Keratinocyte (primary cell): ENCODE measurements around the gene GLRX2. TPM values are rescaled to one million over a fixed set of nuclear protein-coding genes. Genes with fewer than 3 reads are reported as not detected.

Experiments used
- DNase-seq: peaks from one replicate; pipeline ENCODE4 v3.0.0-alpha.2; 2011; ENCODE audit warnings: low read depth, missing footprints, low spot score
- FAIRE-seq: peaks from 2 replicates; lab custom pipeline; 2011; peaks lifted over from hg19 to GRCh38; lab: Jason Lieb, UNC
- H2AFZ ChIP-seq: 2 replicates; pipeline ENCODE4 v1.6.0; 2012; ENCODE audit warnings: low read length, control low read depth, inconsistent platforms; ENCODE audit not compliant: control insufficient read depth
- H3K27ac ChIP-seq: 2 replicates; pipeline ENCODE4 v1.5.1; 2011; ENCODE audit warnings: low read length; ENCODE audit not compliant: control insufficient read depth, insufficient read depth
- H3K27me3 ChIP-seq: 3 replicates; pipeline ENCODE4 v1.6.0; 2011; ENCODE audit warnings: low read length; ENCODE audit not compliant: control insufficient read depth, insufficient read depth; ENCODE audit errors: extremely low read depth
- H3K36me3 ChIP-seq, 2 experiments: 2 replicates in 1 of 2; 3 replicates in 1 of 2; pipeline ENCODE4 v1.5.1; 2011; ENCODE audit warnings: low read length in 2 of 2, mild to moderate bottlenecking in 1 of 2; ENCODE audit not compliant: control insufficient read depth in 2 of 2, insufficient read depth in 2 of 2; ENCODE audit errors: extremely low read depth in 1 of 2
- H3K4me1 ChIP-seq: 3 replicates; pipeline ENCODE4 v1.5.1; 2011; ENCODE audit warnings: low read length; ENCODE audit not compliant: control insufficient read depth, insufficient read depth; ENCODE audit errors: extremely low read depth
- H3K4me2 ChIP-seq: 3 replicates; pipeline ENCODE4 v1.6.0; 2011; ENCODE audit warnings: low read depth, low read length; ENCODE audit not compliant: control insufficient read depth, insufficient read depth; ENCODE audit errors: extremely low read depth
- H3K4me3 ChIP-seq, 3 experiments: fragments of 200-600 bp in 1 of 3; sonication (generic) in 1 of 3; 2 replicates in 2 of 3; 3 replicates in 1 of 3; pipeline ENCODE4 v1.5.1; 2011 to 2016; ENCODE audit warnings: low read length in 3 of 3, mild to moderate bottlenecking in 3 of 3, control low read depth in 2 of 3, inconsistent platforms in 1 of 3, low read depth in 1 of 3, mixed read lengths in 1 of 3, mixed run types in 1 of 3, moderate library complexity in 1 of 3; ENCODE audit not compliant: control insufficient read depth in 2 of 3, insufficient read depth in 2 of 3; ENCODE audit errors: extremely low read depth in 1 of 3
- H3K79me2 ChIP-seq: 2 replicates; pipeline ENCODE4 v1.6.0; 2012; ENCODE audit warnings: low read length; ENCODE audit not compliant: control insufficient read depth, insufficient read depth
- H3K9ac ChIP-seq: 3 replicates; pipeline ENCODE4 v1.6.0; 2011; ENCODE audit warnings: low read length; ENCODE audit not compliant: control insufficient read depth, insufficient read depth; ENCODE audit errors: extremely low read depth
- H3K9me1 ChIP-seq: 3 replicates; pipeline ENCODE4 v1.6.0; 2011; ENCODE audit warnings: low read length; ENCODE audit not compliant: control insufficient read depth, insufficient read depth; ENCODE audit errors: extremely low read depth
- H3K9me3 ChIP-seq: 2 replicates; pipeline ENCODE4 v1.5.1; 2012; ENCODE audit warnings: low read depth, low read length; ENCODE audit not compliant: control insufficient read depth
- H4K20me1 ChIP-seq: 3 replicates; pipeline ENCODE4 v1.6.0; 2011; ENCODE audit warnings: low read length; ENCODE audit not compliant: control insufficient read depth, insufficient read depth; ENCODE audit errors: extremely low read depth
- EZH2 ChIP-seq: IDR thresholded peaks from one replicate; pipeline ENCODE4 v1.6.1; 2012; ENCODE audit warnings: inconsistent platforms, mild to moderate bottlenecking, low read length, moderate library complexity
- dilution Hi-C: fragments of 300-500 bp; cut with MboI; formaldehyde crosslinking; loops from one replicate; pipeline ENCODE4 v1.7.0; 2020; ENCODE audit warnings: low sequenced_read_pairs; ENCODE audit not compliant: extremely low pct_ligation_motif_present
- polyA plus RNA-seq, 5 experiments: library from polyadenylated mRNA; depleted of rRNA in 3 of 5; stranded (reverse) in 3 of 5; stranded (forward) in 1 of 5; unstranded in 1 of 5; fragments of >200 nt; gene quantifications; 1 replicate in 1 of 5; 2 replicates in 3 of 5; 3 replicates in 1 of 5; pipeline versions ENCODE4 v1.2.1 to v1.2.3, GENCODE V29; 2011 to 2012; ENCODE audit warnings: missing spikeins in 2 of 5, low read depth in 1 of 5, low replicate concordance in 1 of 5
- TF ChIP-seq, protein P1 (sequence below), 3 experiments: IDR thresholded peaks in 1 of 3; conservative IDR thresholded peaks in 1 of 3; optimal IDR thresholded peaks in 1 of 3; 2 replicates in 2 of 3; 3 replicates in 1 of 3; pipeline versions ENCODE3 to v1.5.1; 2011; ENCODE audit warnings: low read length in 3 of 3, mild to moderate bottlenecking in 3 of 3, moderate library complexity in 2 of 3, control low read depth in 1 of 3, inconsistent platforms in 1 of 3; ENCODE audit not compliant: insufficient read depth in 2 of 3; ENCODE audit errors: extremely low read depth in 1 of 3

Gene GLRX2
- polyA plus RNA-seq, 1 donor (not counting 4 experiments of a cell fraction or from before 2014, with no cell fraction given) = 29.2 TPM

DNA sequence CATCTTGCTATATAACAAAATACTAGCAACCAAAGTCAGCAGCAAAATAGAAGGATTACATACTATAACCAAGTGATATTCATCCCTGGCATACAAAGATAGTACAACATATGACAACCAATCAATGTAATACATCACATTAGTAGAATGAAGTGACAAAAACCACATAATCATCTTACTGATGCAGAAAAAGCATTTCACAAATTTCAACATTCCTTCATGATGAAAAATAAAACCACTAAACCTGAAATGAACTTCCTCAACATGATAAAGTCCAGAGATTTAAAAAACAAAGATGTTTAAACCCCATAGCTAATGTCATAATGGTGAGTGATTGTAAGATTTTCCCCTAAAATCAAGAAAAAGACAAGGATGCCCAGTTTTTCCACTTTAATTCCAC lies 27.2 kb downstream of the GLRX2 start:
- TF ChIP-seq EZH2 = no peak
- TF ChIP-seq, protein P1, sequence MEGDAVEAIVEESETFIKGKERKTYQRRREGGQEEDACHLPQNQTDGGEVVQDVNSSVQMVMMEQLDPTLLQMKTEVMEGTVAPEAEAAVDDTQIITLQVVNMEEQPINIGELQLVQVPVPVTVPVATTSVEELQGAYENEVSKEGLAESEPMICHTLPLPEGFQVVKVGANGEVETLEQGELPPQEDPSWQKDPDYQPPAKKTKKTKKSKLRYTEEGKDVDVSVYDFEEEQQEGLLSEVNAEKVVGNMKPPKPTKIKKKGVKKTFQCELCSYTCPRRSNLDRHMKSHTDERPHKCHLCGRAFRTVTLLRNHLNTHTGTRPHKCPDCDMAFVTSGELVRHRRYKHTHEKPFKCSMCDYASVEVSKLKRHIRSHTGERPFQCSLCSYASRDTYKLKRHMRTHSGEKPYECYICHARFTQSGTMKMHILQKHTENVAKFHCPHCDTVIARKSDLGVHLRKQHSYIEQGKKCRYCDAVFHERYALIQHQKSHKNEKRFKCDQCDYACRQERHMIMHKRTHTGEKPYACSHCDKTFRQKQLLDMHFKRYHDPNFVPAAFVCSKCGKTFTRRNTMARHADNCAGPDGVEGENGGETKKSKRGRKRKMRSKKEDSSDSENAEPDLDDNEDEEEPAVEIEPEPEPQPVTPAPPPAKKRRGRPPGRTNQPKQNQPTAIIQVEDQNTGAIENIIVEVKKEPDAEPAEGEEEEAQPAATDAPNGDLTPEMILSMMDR (optimal IDR thresholded peaks at IDR 0.05 in 1 of 3, IDR thresholded peaks at IDR 0.05 in 1 of 3, conservative IDR thresholded peaks at IDR 0.05 in 1 of 3; ENCODE audit: extremely low read depth in 1 of 3, insufficient read depth in 2 of 3, low read length in 3 of 3) = no peak
- Histone ChIP-seq H3K27ac (no peak overlapping the region), H3K4me1 (no peaks in the 10 kb centered on the region), H3K4me2 (no peak overlapping the region), H3K79me2 (peaks cover 4% of the 10 kb centered on the region), H3K27me3 (no peaks in the 10 kb centered on the region), H4K20me1 (no peaks in the 10 kb centered on the region), H3K36me3 (peaks cover 3 to 11% of the 10 kb centered on the region in 2 experiments), H3K9ac (no peak overlapping the region), H3K9me1 (no peaks in the 10 kb centered on the region), H3K4me3 (no peak overlapping the region), H2AFZ (no peak overlapping the region), H3K9me3 (no peaks in the 10 kb centered on the region)
- FAIRE-seq (no peak), DNase-seq (no peak)
- dilution Hi-C loops = no loop called here

DNA sequence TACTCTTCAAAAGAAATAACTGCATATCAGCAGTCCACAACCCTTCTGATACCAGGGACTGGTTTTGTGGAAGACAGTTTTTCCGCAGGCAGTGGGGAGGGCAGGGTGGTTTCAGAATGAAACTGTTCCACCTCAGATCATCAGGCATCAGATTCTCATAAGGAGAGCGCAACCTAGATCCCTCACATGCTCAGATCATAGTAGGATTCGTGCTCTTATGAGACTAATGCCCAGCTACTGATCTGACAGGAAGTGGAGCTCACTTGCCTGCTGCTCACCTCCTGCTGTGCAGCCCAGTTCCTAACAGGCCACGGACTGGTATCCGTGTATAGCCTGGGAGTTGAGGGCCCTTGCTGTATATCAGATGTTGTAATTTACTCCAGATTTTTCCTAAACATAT lies 34.3 kb downstream of the GLRX2 start:
- FAIRE-seq (no peak), DNase-seq (no peak)
- H3K9ac ChIP-seq = no peak overlapping the region
- dilution Hi-C loops = no loop called here
- no peak overlapping the region for H3K27ac ChIP-seq
- H2AFZ ChIP-seq = no peak overlapping the region
- no peaks in the 10 kb centered on the region for H3K9me1 ChIP-seq
- peaks cover 3 to 9% of the 10 kb centered on the region in 2 experiments for H3K36me3 ChIP-seq
- no peaks in the 10 kb centered on the region for H3K4me1 ChIP-seq
- H3K27me3 ChIP-seq = no peaks in the 10 kb centered on the region
- H3K9me3 ChIP-seq = no peaks in the 10 kb centered on the region
- TF ChIP-seq, protein P1 (optimal IDR thresholded peaks at IDR 0.05 in 1 of 3, IDR thresholded peaks at IDR 0.05 in 1 of 3, conservative IDR thresholded peaks at IDR 0.05 in 1 of 3; ENCODE audit: extremely low read depth in 1 of 3, insufficient read depth in 2 of 3, low read length in 3 of 3) = no peak
- no peak for TF ChIP-seq EZH2
- no peak overlapping the region for H3K4me3 ChIP-seq
- H4K20me1 ChIP-seq = no peaks in the 10 kb centered on the region
- H3K4me2 ChIP-seq = no peak overlapping the region
- H3K79me2 ChIP-seq = peaks cover 48% of the 10 kb centered on the region
